Esophagus (tissue), 2 donors: ENCODE measurements around the gene ERAP2. TPM values are rescaled to one million over a fixed set of nuclear protein-coding genes. Genes with fewer than 3 reads are reported as not detected.

Source experiments
- H3K27ac ChIP-seq, 2 donors: one replicate each; pipeline ENCODE4 v1.5.1; 2013; ENCODE audit warnings: low read depth in 2 of 2, mild to moderate bottlenecking in 2 of 2, inconsistent platforms in 1 of 2, low read length in 1 of 2, moderate library complexity in 1 of 2
- H3K27me3 ChIP-seq, 2 donors: one replicate each; pipeline ENCODE4 v1.6.1; 2013; ENCODE audit warnings: low read length in 2 of 2, control low read depth in 1 of 2, mild to moderate bottlenecking in 1 of 2; ENCODE audit not compliant: insufficient read depth in 2 of 2, control insufficient read depth in 1 of 2
- H3K36me3 ChIP-seq, 2 donors: one replicate each; pipeline ENCODE4 v1.6.1; 2013; ENCODE audit warnings: low read length in 1 of 2; ENCODE audit not compliant: control insufficient read depth in 2 of 2, insufficient read depth in 2 of 2
- H3K4me1 ChIP-seq, 2 donors: one replicate each; pipeline ENCODE4 v1.6.1; 2013; ENCODE audit warnings: low read length in 1 of 2; ENCODE audit not compliant: control insufficient read depth in 2 of 2, insufficient read depth in 2 of 2
- H3K4me3 ChIP-seq, 2 donors: one replicate each; pipeline ENCODE4 v1.5.1; 2013; ENCODE audit warnings: low read length in 2 of 2, mild to moderate bottlenecking in 2 of 2, low read depth in 1 of 2, moderate library complexity in 1 of 2
- H3K9me3 ChIP-seq, 2 donors: one replicate each; pipeline ENCODE4 v1.6.1; 2013; ENCODE audit warnings: mild to moderate bottlenecking in 2 of 2, low read depth in 1 of 2, low read length in 1 of 2, moderate library complexity in 1 of 2; ENCODE audit not compliant: control insufficient read depth in 2 of 2, insufficient read depth in 1 of 2
- WGBS, 2 donors: extraction: QIAGEN DNeasy Blood & Tissue Kit; methylation state at CpG; one replicate each; pipeline ENCODE4 v1.1.7; 2013; 5-methylcytosine and 5-hydroxymethylcytosine counted together
- polyA plus RNA-seq, 2 donors: library from polyadenylated mRNA; stranded (reverse); fragments of 200-250 nt; gene quantifications; one replicate each; pipeline ENCODE4 v1.2.3, GENCODE V29; 2013
- donor health status: healthy with polysubstance abuse.
- donor health status: Bipolar disorder and iron deficiency.

ERAP2 gene
- polyA plus RNA-seq, 2 donors: 0.64 to 1.8 TPM

- Histone ChIP-seq H3K27me3 (no peaks in the 10 kb centered on the region), H3K4me3 (peak overlapping the region; percentile 84), H3K4me1 (peaks cover 0 to 2% of the 10 kb centered on the region in 2 donors), H3K9me3 (no peaks in the 10 kb centered on the region), H3K27ac (peak overlapping the region; percentile 99), H3K36me3 (no peaks in the 10 kb centered on the region)
- 14% methylated on average over 13 of the region's 13 CpGs for WGBS, 2 donors
These were observed 57.7 kb downstream of the ERAP2 start for GRCh38 chr5:96933764-96934707.

GRCh38 chr5:96934708-96935558, 58.6 kb downstream of the ERAP2 start:
- Histone ChIP-seq H3K4me3 (peak overlapping the region; percentile 84), H3K9me3 (no peaks in the 10 kb centered on the region), H3K27ac (peak overlapping the region; percentile 99), H3K4me1 (peaks cover 0 to 2% of the 10 kb centered on the region in 2 donors), H3K27me3 (no peaks in the 10 kb centered on the region), H3K36me3 (no peaks in the 10 kb centered on the region)
- 0 to 1% methylated on average over 80 of the region's 80 CpGs for WGBS, 2 donors

GRCh38 chr5:96935559-96936430, 59.5 kb downstream of the ERAP2 start, which contains the start of gene LNPEP:
TSS of gene LNPEP (plus strand) at chr5:96936080. CDS start at chr5:96936156, 76 bp downstream.
- Histone ChIP-seq H3K4me3 (peak within 1 kb of the TSS; percentile 84), H3K9me3 (no peaks in the 10 kb centered on the region), H3K36me3 (no peaks in the 10 kb centered on the region), H3K27me3 (no peaks in the 10 kb centered on the region), H3K27ac (peak within 1 kb of the TSS; percentile 99), H3K4me1 (peaks cover 0 to 2% of the 10 kb centered on the region in 2 donors)
- 0% methylated on average over 78 to 79 of the region's 79 CpGs for WGBS, 2 donors

GRCh38 chr5:96936431-96937320, 60.4 kb downstream of the ERAP2 start:
- Histone ChIP-seq H3K36me3 (no peaks in the 10 kb centered on the region), H3K4me3 (peak overlapping the region; percentile 84), H3K27me3 (no peaks in the 10 kb centered on the region), H3K4me1 (peaks cover 0 to 2% of the 10 kb centered on the region in 2 donors), H3K27ac (peak overlapping the region; percentile 99), H3K9me3 (no peaks in the 10 kb centered on the region)
- WGBS, 2 donors: 0% methylated on average over 27 of the region's 27 CpGs

GRCh38 chr5:96940586-96940985, 64.3 kb downstream of the ERAP2 start:
- no peak overlapping the region for H3K4me3 ChIP-seq
- H3K9me3 ChIP-seq: no peaks in the 10 kb centered on the region
- 77 to 81% methylated on average over 3 of the region's 3 CpGs for WGBS, 2 donors
- H3K27ac ChIP-seq: no peak overlapping the region
- H3K4me1 ChIP-seq: peaks cover 2% of the 10 kb centered on the region in 2 donors
- H3K27me3 ChIP-seq: no peaks in the 10 kb centered on the region
- H3K36me3 ChIP-seq: no peaks in the 10 kb centered on the region

- Histone ChIP-seq H3K36me3 (no peaks in the 10 kb centered on the region), H3K27me3 (no peaks in the 10 kb centered on the region), H3K9me3 (no peaks in the 10 kb centered on the region), H3K27ac (no peak overlapping the region), H3K4me1 (peaks cover 2% of the 10 kb centered on the region in 2 donors), H3K4me3 (no peak overlapping the region)
- 80 to 85% methylated on average over 4 of the region's 4 CpGs for WGBS, 2 donors
These were observed 64.8 kb downstream of the ERAP2 start for GRCh38 chr5:96941140-96941539.

- Histone ChIP-seq H3K27ac (no peak overlapping the region), H3K4me3 (no peak overlapping the region), H3K9me3 (no peaks in the 10 kb centered on the region), H3K4me1 (peaks cover 2% of the 10 kb centered on the region in 2 donors), H3K27me3 (no peaks in the 10 kb centered on the region), H3K36me3 (no peaks in the 10 kb centered on the region)
- WGBS, 2 donors: 83 to 86% methylated on average over 9 of the region's 9 CpGs
These were observed 65.8 kb downstream of the ERAP2 start for GRCh38 chr5:96942078-96942477.

GRCh38 chr5:96942911-96943310, 66.6 kb downstream of the ERAP2 start:
- Histone ChIP-seq H3K4me1 (peaks cover 2% of the 10 kb centered on the region in 2 donors), H3K4me3 (no peak overlapping the region), H3K9me3 (no peaks in the 10 kb centered on the region), H3K27me3 (no peaks in the 10 kb centered on the region), H3K27ac (no peak overlapping the region), H3K36me3 (no peaks in the 10 kb centered on the region)
- 92 to 100% methylated on average over 1 of the region's 1 CpG for WGBS, 2 donors
